Activated CD4-positive, CD25-positive, alpha-beta regulatory T cell treated with anti-CD3 and anti-CD28 coated beads, Interleukin-2, amount 50 U/mL, for 72 hours (primary cell): ENCODE measurements around the gene GALNT15.

Experiments used
- DNase-seq: peaks from one replicate; pipeline ENCODE4 v3.0.0; 2021

Gene GALNT15

DNA sequence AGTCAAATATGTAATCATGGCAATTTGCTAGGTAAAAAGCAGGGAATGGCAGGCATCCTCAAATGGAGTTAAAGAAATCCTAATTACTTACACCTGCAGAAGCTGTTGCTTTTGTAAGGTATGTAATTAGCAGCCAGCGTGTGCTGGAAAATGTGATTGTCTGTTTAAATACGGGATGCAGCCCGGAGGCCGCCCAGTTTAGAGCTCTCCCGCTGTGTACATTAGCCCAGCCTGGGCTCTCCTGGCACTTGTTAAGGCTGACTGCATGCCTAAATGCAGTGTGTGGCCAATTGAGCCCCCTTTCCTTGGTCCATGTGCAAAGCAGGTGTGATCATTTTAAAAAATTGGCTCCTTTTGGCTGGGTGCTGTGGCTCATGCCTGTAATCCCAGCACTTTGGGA is 81.2 kb downstream of the GALNT15 start:
- no peak for DNase-seq

- DNase-seq: no peak
Measured at GRCh38 chr3:16257309-16257708, 82.8 kb downstream of the GALNT15 start.

- DNase-seq: no peak
Measured at GRCh38 chr3:16258177-16258576, 83.7 kb downstream of the GALNT15 start.

GRCh38 chr3:16258866-16259265 is 84.4 kb downstream of the GALNT15 start:
- DNase-seq: no peak

- DNase-seq: no peak
Measured at GRCh38 chr3:16260046-16260445, 85.6 kb downstream of the GALNT15 start.

DNA sequence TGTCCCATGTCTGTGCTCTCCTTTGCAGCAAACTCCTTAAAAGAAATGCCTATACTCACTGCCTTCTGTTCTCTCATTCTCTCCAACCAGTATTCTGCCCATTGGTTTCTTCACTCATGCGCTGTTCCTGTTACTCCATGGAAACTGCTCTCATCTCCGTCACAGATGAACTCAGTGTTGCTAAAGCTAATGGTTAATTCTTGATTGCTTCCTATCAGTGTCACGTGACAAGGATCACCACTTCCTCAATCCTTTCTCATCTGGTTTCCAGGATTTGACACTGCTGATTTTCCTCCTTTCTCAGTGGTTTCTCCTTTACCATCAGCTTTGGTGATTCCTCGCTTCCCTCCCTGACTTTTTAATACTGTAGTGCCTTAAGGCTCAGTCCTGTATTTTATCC is 87.7 kb downstream of the GALNT15 start:
- no peak for DNase-seq

DNA sequence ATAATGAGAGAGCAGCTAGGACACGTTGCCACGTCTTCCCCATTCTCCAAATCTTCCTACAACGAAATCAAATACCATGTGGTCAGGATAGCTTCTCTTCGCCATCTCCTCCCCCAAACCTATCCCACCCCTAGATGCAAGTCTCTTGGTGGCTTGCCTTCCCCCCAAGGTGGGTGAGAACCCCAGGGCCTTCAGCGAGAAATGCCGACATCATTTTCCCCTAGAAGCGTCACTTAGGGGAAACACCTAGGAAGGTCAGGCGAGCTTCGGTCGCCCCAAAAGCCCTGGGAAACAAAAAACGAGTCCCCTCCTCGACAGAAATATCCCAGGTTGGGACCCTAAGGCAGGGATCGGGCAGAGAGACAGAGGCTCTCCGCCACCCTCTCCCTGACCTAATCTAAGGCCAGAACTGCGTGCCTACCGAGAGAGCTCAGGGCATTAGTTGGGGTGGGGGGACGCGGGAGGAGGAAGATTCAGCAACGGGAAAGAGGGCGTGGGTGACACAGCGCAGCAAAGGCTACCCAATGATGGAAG is 89.8 kb downstream of the GALNT15 start:
- no peak for DNase-seq

GRCh38 chr3:16264708-16265454 is 90.4 kb downstream of the GALNT15 start, which contains the start of the genes DPH3 and OXNAD1:
Gene DPH3 (minus strand): TSS chr3:16264943. CDS start chr3:16264876, 67 bp downstream.
Gene OXNAD1 (plus strand): TSS chr3:16265212. CDS start chr3:16270953, 5,741 bp downstream.
- peak; percentile 98 for DNase-seq

- no peak for DNase-seq
Measured at GRCh38 chr3:16265455-16265786, 90.9 kb downstream of the GALNT15 start.

- DNase-seq: no peak
Measured at GRCh38 chr3:16266714-16267113, 92.2 kb downstream of the GALNT15 start.

- no peak for DNase-seq
Measured at GRCh38 chr3:16270855-16271254, 96.4 kb downstream of the GALNT15 start.

DNA sequence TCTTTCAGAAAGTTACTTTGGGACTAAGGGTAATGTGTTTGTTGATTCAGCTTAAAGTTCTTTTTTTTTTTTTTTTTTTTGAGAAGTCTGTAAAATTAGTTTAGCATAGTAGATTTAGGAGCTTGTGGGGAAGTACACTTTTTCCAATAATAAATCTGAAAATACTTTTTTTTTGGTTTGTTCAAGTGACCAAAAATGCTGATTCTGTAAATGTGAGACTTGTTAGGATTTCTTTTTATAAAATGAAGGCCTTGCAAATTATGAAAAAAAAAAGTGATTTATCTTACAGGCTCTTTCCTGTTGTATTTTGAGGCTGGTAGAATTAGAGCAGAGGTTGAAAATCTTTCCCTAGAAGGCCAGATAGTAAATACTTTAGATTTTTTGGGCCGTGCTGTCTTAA is 98.1 kb downstream of the GALNT15 start:
- DNase-seq: no peak

- no peak for DNase-seq
Measured at GRCh38 chr3:16273867-16274266, 99.4 kb downstream of the GALNT15 start.

GRCh38 chr3:16277471-16277870 is 103.0 kb downstream of the GALNT15 start:
- no peak for DNase-seq

- no peak for DNase-seq
Measured at GRCh38 chr3:16279010-16279801, 104.7 kb downstream of the GALNT15 start.

DNA sequence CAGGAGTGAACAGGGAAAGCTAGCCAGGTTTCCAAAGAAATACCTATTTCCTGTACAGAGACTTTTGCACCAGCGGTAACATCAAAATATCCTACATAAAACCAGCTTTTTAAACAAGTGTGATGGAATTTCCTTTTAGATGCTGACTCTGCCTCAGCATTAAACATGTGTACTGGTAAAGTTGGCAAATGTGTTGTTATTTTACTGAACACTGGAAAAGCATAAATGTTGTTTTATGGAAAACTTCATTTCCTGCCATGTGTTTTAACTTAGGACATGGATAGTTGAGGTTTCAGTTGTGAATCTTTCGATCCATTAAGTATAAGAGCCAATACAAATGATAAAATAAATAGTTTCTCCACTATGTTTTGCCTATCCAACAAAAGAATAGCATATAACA is 106.2 kb downstream of the GALNT15 start:
- no peak for DNase-seq
